HEK293 (cell line): ENCODE data around the gene SPAG8.

Experiments
- CTCF ChIA-PET: fragments of 350-600 bp; formaldehyde crosslinking; extraction: SDS; loops from one replicate; lab custom pipeline; 2021; ENCODE audit warnings: antibody characterized with exemption; lab: Yijun Ruan, JAX
- POLR2A ChIA-PET: fragments of 300-600 bp; formaldehyde crosslinking; extraction: SDS; loops from one replicate; lab custom pipeline; 2020; ENCODE audit warnings: antibody characterized with exemption, inconsistent platforms; lab: Yijun Ruan, JAX
- H3K27ac ChIP-seq: fragments of 200-500 bp; sonication (Bioruptor generic); 2 replicates; pipeline ENCODE4 v1.5.1; 2014; ENCODE audit warnings: low read depth, low read length, control low read depth, inconsistent platforms; ENCODE audit errors: extremely low read depth
- H3K36me3 ChIP-seq, 2 experiments: fragments of 200-500 bp in 1 of 2; sonication (Bioruptor generic) in 1 of 2; 1 replicate in 1 of 2; 2 replicates in 1 of 2; pipeline ENCODE4 v1.5.1; 2014 to 2017; ENCODE audit warnings: inconsistent platforms in 2 of 2, low read length in 2 of 2; ENCODE audit not compliant: control insufficient read depth in 2 of 2, insufficient read depth in 1 of 2
- H3K4me1 ChIP-seq: fragments of 200-500 bp; sonication (Bioruptor generic); 2 replicates; pipeline ENCODE4 v1.5.1; 2014; ENCODE audit warnings: mild to moderate bottlenecking, low read length, inconsistent platforms; ENCODE audit not compliant: control insufficient read depth, insufficient read depth
- H3K4me3 ChIP-seq: 2 replicates; pipeline ENCODE4 v1.5.1; 2011; ENCODE audit warnings: low read depth, mild to moderate bottlenecking, control low read depth, low read length, moderate library complexity
- H3K9me3 ChIP-seq: fragments of 200-500 bp; sonication (Bioruptor generic); 2 replicates; pipeline ENCODE4 v1.5.1; 2014; ENCODE audit warnings: low read depth, low read length, inconsistent platforms; ENCODE audit not compliant: control insufficient read depth, insufficient read depth
- GFI1B ChIP-seq: fragments of 450-650 bp; formaldehyde crosslinking; IDR thresholded peaks from 2 replicates; pipeline ENCODE4 v1.5.1; 2016; ENCODE audit warnings: missing biosample characterization, missing genetic modification characterization
- GLI4 ChIP-seq: fragments of 450-650 bp; formaldehyde crosslinking; IDR thresholded peaks from 2 replicates; pipeline ENCODE4 v1.5.1; 2016; ENCODE audit warnings: missing biosample characterization, missing genetic modification characterization
- HIC1 ChIP-seq: fragments of 450-650 bp; formaldehyde crosslinking; IDR thresholded peaks from 2 replicates; pipeline ENCODE4 v1.5.1; 2016; ENCODE audit warnings: missing biosample characterization, missing genetic modification characterization
- TRIM28 ChIP-seq: IDR thresholded peaks from 2 replicates; pipeline ENCODE4 v1.6.1; 2011; ENCODE audit warnings: low read length, control low read depth, borderline replicate concordance
- WT1 ChIP-seq: fragments of 450-650 bp; formaldehyde crosslinking; IDR thresholded peaks from 2 replicates; pipeline ENCODE4 v1.5.1; 2016; ENCODE audit warnings: missing biosample characterization, missing genetic modification characterization
- ZBTB44 ChIP-seq: fragments of 450-650 bp; IDR thresholded peaks from 2 replicates; pipeline ENCODE4 v1.5.1; 2018; ENCODE audit warnings: missing biosample characterization, mild to moderate bottlenecking, missing genetic modification characterization
- ZNF133 ChIP-seq: fragments of 450-650 bp; formaldehyde crosslinking; IDR thresholded peaks from 2 replicates; pipeline ENCODE4 v1.5.1; 2016; ENCODE audit warnings: missing biosample characterization, missing genetic modification characterization
- ZNF202 ChIP-seq: fragments of 450-650 bp; formaldehyde crosslinking; IDR thresholded peaks from 2 replicates; pipeline ENCODE4 v1.5.1; 2016; ENCODE audit warnings: missing biosample characterization, missing genetic modification characterization, borderline replicate concordance
- ZNF221 ChIP-seq: fragments of 450-650 bp; formaldehyde crosslinking; IDR thresholded peaks from 2 replicates; pipeline ENCODE4 v1.5.1; 2017; ENCODE audit warnings: missing biosample characterization, missing genetic modification characterization, borderline replicate concordance
- ZNF274 ChIP-seq, 2 experiments: fragments of 200-500 bp in 1 of 2; fragments of 450-650 bp in 1 of 2; sonication (Bioruptor generic) in 1 of 2; formaldehyde crosslinking in 1 of 2; IDR thresholded peaks; 2 replicates each; pipeline versions ENCODE4 v1.5.1 to v1.6.1; 2014 to 2016; ENCODE audit warnings: borderline replicate concordance in 1 of 2, inconsistent platforms in 1 of 2, low read length in 1 of 2, missing biosample characterization in 1 of 2, missing genetic modification characterization in 1 of 2
- ZNF280C ChIP-seq: fragments of 450-650 bp; formaldehyde crosslinking; IDR thresholded peaks from 2 replicates; pipeline ENCODE4 v1.5.1; 2016; ENCODE audit warnings: missing biosample characterization, missing genetic modification characterization
- ZNF302 ChIP-seq: fragments of 450-650 bp; formaldehyde crosslinking; IDR thresholded peaks from 2 replicates; pipeline ENCODE4 v1.5.1; 2016; ENCODE audit warnings: missing biosample characterization, missing genetic modification characterization, low read depth
- ZNF341 ChIP-seq: fragments of 450-650 bp; formaldehyde crosslinking; IDR thresholded peaks from 2 replicates; pipeline ENCODE4; 2016; ENCODE audit warnings: low read depth, missing biosample characterization, missing genetic modification characterization
- ZNF354C ChIP-seq: fragments of 450-650 bp; formaldehyde crosslinking; IDR thresholded peaks from 2 replicates; pipeline ENCODE4 v1.5.1; 2016; ENCODE audit warnings: missing biosample characterization, missing genetic modification characterization, low read depth, borderline replicate concordance
- ZNF362 ChIP-seq: fragments of 450-650 bp; formaldehyde crosslinking; IDR thresholded peaks from 2 replicates; pipeline ENCODE4 v1.5.1; 2016; ENCODE audit warnings: missing biosample characterization, missing genetic modification characterization
- ZNF398 ChIP-seq: fragments of 450-650 bp; formaldehyde crosslinking; IDR thresholded peaks from 2 replicates; pipeline ENCODE4 v1.5.1; 2017; ENCODE audit warnings: missing biosample characterization, missing genetic modification characterization
- ZNF580 ChIP-seq: fragments of 450-650 bp; formaldehyde crosslinking; IDR thresholded peaks from 2 replicates; pipeline ENCODE4 v1.5.1; 2016; ENCODE audit warnings: missing biosample characterization, missing genetic modification characterization
- ZNF621 ChIP-seq: fragments of 450-650 bp; formaldehyde crosslinking; IDR thresholded peaks from 2 replicates; pipeline ENCODE4 v1.5.1; 2017; ENCODE audit warnings: missing biosample characterization, missing genetic modification characterization
- ZNF747 ChIP-seq: fragments of 450-650 bp; formaldehyde crosslinking; IDR thresholded peaks from 2 replicates; pipeline ENCODE4 v1.5.1; 2016; ENCODE audit warnings: missing biosample characterization, missing genetic modification characterization
- ZNF785 ChIP-seq: fragments of 450-650 bp; formaldehyde crosslinking; IDR thresholded peaks from 2 replicates; pipeline ENCODE4 v1.5.1; 2016; ENCODE audit warnings: missing biosample characterization, missing genetic modification characterization
- ZNF843 ChIP-seq: fragments of 450-650 bp; formaldehyde crosslinking; IDR thresholded peaks from 2 replicates; pipeline ENCODE4 v1.5.1; 2016; ENCODE audit warnings: missing biosample characterization, missing genetic modification characterization

The SPAG8 gene

GRCh38 chr9:35795695-35796094, 16.4 kb downstream of the SPAG8 start:
- CTCF ChIA-PET: interaction anchor here (0.6 to 2.9 kb wide), 4 partner anchors 31 to 1025 kb away, joined by 5 to 19 read pairs (median 8); no protein-coding TSS in a partner anchor
- Histone ChIP-seq H3K36me3 (peaks cover 0 to 19% of the 10 kb centered on the region in 2 experiments; a peak in 1 of 3 replicates), H3K4me3 (no peak overlapping the region), H3K9me3 (no peaks in the 10 kb centered on the region), H3K27ac (no peak overlapping the region), H3K4me1 (no peaks in the 10 kb centered on the region)
- TF ChIP-seq ZNF580 (tag by site-specific recombination) (no peak), ZNF362 (no peak)
- POLR2A ChIA-PET: interaction anchor here (0.6 kb wide), 1 partner anchor 39 kb away, joined by 3 read pairs; no protein-coding TSS in a partner anchor

GRCh38 chr9:35793461-35793860, 18.6 kb downstream of the SPAG8 start:
- H3K36me3 ChIP-seq: peaks cover 0 to 8% of the 10 kb centered on the region in 2 experiments; a peak in 1 of 3 replicates
- no peaks in the 10 kb centered on the region for H3K4me1 ChIP-seq
- no peak overlapping the region for H3K4me3 ChIP-seq
- POLR2A ChIA-PET: no interaction called here
- no peak for TF ChIP-seq ZNF341 (tag by site-specific recombination)
- no peak for TF ChIP-seq ZBTB44 (tag by site-specific recombination)
- no peak for TF ChIP-seq GFI1B (tag by site-specific recombination)
- TF ChIP-seq TRIM28: no peak
- no peak for TF ChIP-seq ZNF398 (tag by site-specific recombination)
- no peak overlapping the region for H3K27ac ChIP-seq
- H3K9me3 ChIP-seq: no peaks in the 10 kb centered on the region
- CTCF ChIA-PET: interaction anchor here (0.7 to 2.4 kb wide), 5 partner anchors 33 to 332 kb away, joined by 3 to 14 read pairs (median 4); no protein-coding TSS in a partner anchor

GRCh38 chr9:35792826-35793225, 19.2 kb downstream of the SPAG8 start:
- ChIA-PET CTCF (interaction anchor here (0.7 to 2.4 kb wide), 6 partner anchors 33 to 332 kb away, joined by 3 to 14 read pairs (median 4); no protein-coding TSS in a partner anchor), POLR2A (no interaction called here)
- H3K4me1 ChIP-seq: no peaks in the 10 kb centered on the region
- no peak overlapping the region for H3K27ac ChIP-seq
- peaks cover 0 to 8% of the 10 kb centered on the region in 2 experiments; a peak in 2 of 3 replicates for H3K36me3 ChIP-seq
- H3K9me3 ChIP-seq: no peaks in the 10 kb centered on the region
- H3K4me3 ChIP-seq: no peak overlapping the region
- TF ChIP-seq ZNF133 (tag by site-specific recombination) (no peak), WT1 (tag by site-specific recombination) (no peak), ZNF785 (tag by site-specific recombination) (no peak), HIC1 (tag by site-specific recombination) (no peak), ZNF621 (tag by site-specific recombination) (no peak), ZNF747 (tag by site-specific recombination) (no peak), GLI4 (tag by site-specific recombination) (no peak), ZNF221 (no peak), ZNF843 (no peak), ZNF302 (tag by site-specific recombination) (no peak), ZNF274 (IDR thresholded peaks at IDR 0.05; ENCODE audit: low read length) (no peak), ZNF274 (tag by site-specific recombination; IDR thresholded peaks at IDR 0.05; ENCODE audit: borderline replicate concordance) (no peak), ZNF280C (tag by site-specific recombination) (no peak), ZNF202 (tag by site-specific recombination) (no peak), ZNF354C (no peak)
